AG04450 (cell line): ENCODE results near the gene FADS3. TPM values are rescaled to one million over a fixed set of nuclear protein-coding genes. Genes with fewer than 3 reads are reported as not detected.

Experiments
- CTCF ChIA-PET: fragments of 300-600, 350-600 bp; formaldehyde crosslinking; extraction: SDS; loops from one replicate; lab custom pipeline; 2022; ENCODE audit warnings: antibody characterized with exemption, inconsistent platforms; lab: Charles Lee
- POLR2A ChIA-PET: fragments of 350-600 bp; formaldehyde crosslinking; extraction: SDS; loops from one replicate; lab custom pipeline; 2021; ENCODE audit warnings: antibody characterized with exemption, inconsistent platforms; lab: Yijun Ruan, JAX
- DNase-seq: peaks from one replicate; pipeline ENCODE4 v3.0.0-alpha.2; 2011; ENCODE audit warnings: low read depth, low spot score
- H3K27ac ChIP-seq: one replicate; pipeline ENCODE4 v1.5.1; 2012; ENCODE audit warnings: low read depth, low read length, control low read depth
- H3K27me3 ChIP-seq: one replicate; pipeline ENCODE4 v1.6.0; 2012; ENCODE audit warnings: low read length; ENCODE audit not compliant: control insufficient read depth, insufficient read depth
- H3K4me3 ChIP-seq: 2 replicates; pipeline ENCODE4 v1.5.1; 2011; ENCODE audit warnings: mild to moderate bottlenecking, low read depth, low read length, control low read depth
- H3K9me3 ChIP-seq: 2 replicates; pipeline ENCODE4 v1.5.1; 2012; ENCODE audit warnings: low read length; ENCODE audit not compliant: control insufficient read depth, insufficient read depth
- CTCF ChIP-seq: IDR thresholded peaks from 2 replicates; pipeline ENCODE4 v1.5.1; 2011; ENCODE audit warnings: low read depth, low read length, control low read depth, inconsistent platforms
- polyA plus RNA-seq: library from polyadenylated mRNA; depleted of rRNA; stranded (reverse); fragments of >200 nt; gene quantifications from 2 replicates; pipeline ENCODE4 v1.2.3, GENCODE V29; 2011

FADS3 gene
- polyA plus RNA-seq, 1 experiment, result 38.9 TPM

GRCh38 chr11:61870541-61871031 lies 20.8 kb downstream of the FADS3 start:
- H3K27ac ChIP-seq, result no peak overlapping the region
- DNase-seq, result no peak
- TF ChIP-seq CTCF, result no peak
- peaks cover 2% of the 10 kb centered on the region for H3K27me3 ChIP-seq
- H3K9me3 ChIP-seq, result no peaks in the 10 kb centered on the region
- ChIA-PET CTCF (interaction anchor here (0.5 to 7.2 kb wide), 24 partner anchors 9 to 1053 kb away, joined by 3 to 57 read pairs (median 3); partner anchors contain the start of gene BEST1), POLR2A (interaction anchor here (0.5 to 1.4 kb wide), 4 partner anchors 10 to 77 kb away, joined by 3 to 7 read pairs (median 3); no protein-coding TSS in a partner anchor)
- H3K4me3 ChIP-seq, result no peak overlapping the region

- H3K27me3 ChIP-seq, result peaks cover 2% of the 10 kb centered on the region
- POLR2A ChIA-PET, result interaction anchor here (0.5 to 1.1 kb wide), 2 partner anchors 68 to 73 kb away, joined by 3 read pairs; no protein-coding TSS in a partner anchor
- H3K4me3 ChIP-seq, result no peak overlapping the region
- no peak for TF ChIP-seq CTCF
- DNase-seq, result no peak
- no peak overlapping the region for H3K27ac ChIP-seq
- CTCF ChIA-PET, result interaction anchor here (0.6 to 7.2 kb wide), 22 partner anchors 10 to 441 kb away, joined by 3 to 57 read pairs (median 4); partner anchors contain the start of gene BEST1
- no peaks in the 10 kb centered on the region for H3K9me3 ChIP-seq
Observed at GRCh38 chr11:61869708-61870451, 21.5 kb downstream of the FADS3 start.

- peaks cover 2% of the 10 kb centered on the region for H3K27me3 ChIP-seq
- no peak for TF ChIP-seq CTCF
- no peak for DNase-seq
- no peak overlapping the region for H3K4me3 ChIP-seq
- H3K27ac ChIP-seq, result no peak overlapping the region
- POLR2A ChIA-PET, result no interaction called here
- H3K9me3 ChIP-seq, result no peaks in the 10 kb centered on the region
- CTCF ChIA-PET, result interaction anchor here (0.6 to 7.2 kb wide), 6 partner anchors 24 to 239 kb away, joined by 3 to 57 read pairs (median 22); partner anchors contain the start of gene BEST1
Observed at GRCh38 chr11:61869429-61869707, 22.0 kb downstream of the FADS3 start.

- DNase-seq, result no peak
- TF ChIP-seq CTCF, result no peak
- Histone ChIP-seq H3K27me3 (peaks cover 2% of the 10 kb centered on the region), H3K9me3 (no peaks in the 10 kb centered on the region), H3K4me3 (no peak overlapping the region), H3K27ac (no peak overlapping the region)
- ChIA-PET POLR2A (no interaction called here), CTCF (interaction anchor here (0.6 to 7.2 kb wide), 5 partner anchors 24 to 240 kb away, joined by 3 to 57 read pairs (median 37); partner anchors contain the start of gene BEST1)
Observed at GRCh38 chr11:61868571-61869428, 22.5 kb downstream of the FADS3 start.
